ENCODE results near the gene AKR1B15. TPM values are rescaled to one million over a fixed set of nuclear protein-coding genes. Genes with fewer than 3 reads are reported as not detected.

The AKR1B15 gene
- total and polyA plus RNA-seq, 9 of the 15 experiments (the other 6 are each of a cell fraction or from before 2014, with no cell fraction given) = not detected

DNA sequence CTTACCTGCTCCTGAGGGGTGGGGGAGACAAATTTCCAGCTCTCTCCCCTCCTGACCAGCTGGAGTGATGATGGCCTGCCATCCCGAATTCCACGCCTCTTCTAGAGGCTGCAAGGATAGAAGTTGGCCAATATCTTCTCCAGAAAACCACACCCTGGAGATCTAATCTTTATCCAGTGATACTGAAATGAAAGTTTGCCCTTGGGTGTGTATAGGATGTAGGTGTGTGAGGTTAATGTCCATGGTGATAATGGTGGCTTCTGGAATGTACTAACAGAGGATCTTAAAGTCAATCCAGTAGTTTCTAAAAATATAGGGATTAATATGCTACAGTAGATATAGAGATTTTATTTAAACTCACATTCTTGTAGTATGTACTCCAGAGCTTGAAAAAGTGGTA, 22.2 kb downstream of the AKR1B15 start:
- no peak overlapping the region for H3K4me3 ChIP-seq
- WGBS (ENCODE audit: insufficient coverage, low coverage, missing lambda C conversion rate) = 0% methylated on average over 2 of the region's 2 CpGs
- H3K27ac ChIP-seq (ENCODE audit: extremely low read depth, low read depth, low read length) = no peak overlapping the region
- no peak for DNase-seq (ENCODE audit: extremely low read depth in 1 of 4, low spot score in 3 of 4)
- H3K4me1 ChIP-seq (replicated peaks in 1 of 2; ENCODE audit: control insufficient read depth in 2 of 2, insufficient read depth in 2 of 2, low read length in 2 of 2) = no peaks in the 10 kb centered on the region
- peaks cover 2% of the 10 kb centered on the region for H3K9me3 ChIP-seq (replicated peaks; ENCODE audit: control insufficient read depth, insufficient read depth, low read depth, low read length)
- no peak for FAIRE-seq
- H4K20me1 ChIP-seq (replicated peaks; ENCODE audit: control insufficient read depth, insufficient read depth, low read length) = no peaks in the 10 kb centered on the region
- ChIA-PET CTCF (ENCODE audit: low intra/inter-chr PET ratio) (no interaction called here), POLR2A (no interaction called here)
- no TSS peak for BruUV-seq (replicated peaks)
- H3K27me3 ChIP-seq (ENCODE audit: control insufficient read depth in 2 of 2, insufficient read depth in 2 of 2, low read length in 2 of 2) = peaks cover 4 to 23% of the 10 kb centered on the region in 2 experiments; a peak in 3 of 5 replicates
- intact Hi-C loops (cut with micrococcal nuclease) (no loop called here), in situ Hi-C loops (cut with MboI) (no loop called here)
- H3K79me2 ChIP-seq (ENCODE audit: control insufficient read depth, insufficient read depth, low read length) = no peaks in the 10 kb centered on the region
- no peaks in the 10 kb centered on the region for H3K9me1 ChIP-seq (ENCODE audit: control insufficient read depth, insufficient read depth, low read length)
- ATAC-seq = no peak
- TF ChIP-seq ETV1 (tag; conservative IDR thresholded peaks at IDR 0.05; ENCODE audit: low read depth) = no peak
- H3K4me2 ChIP-seq (ENCODE audit: insufficient read depth, low read length) = no peak overlapping the region
- H3K9ac ChIP-seq (ENCODE audit: insufficient read depth in 1 of 2, low read depth in 2 of 2, low read length in 2 of 2) = no peak overlapping the region
- H3K36me3 ChIP-seq (ENCODE audit: control insufficient read depth, insufficient read depth, low read length) = no peaks in the 10 kb centered on the region
- H2AFZ ChIP-seq (ENCODE audit: low read depth, low read length) = no peak overlapping the region

DNA sequence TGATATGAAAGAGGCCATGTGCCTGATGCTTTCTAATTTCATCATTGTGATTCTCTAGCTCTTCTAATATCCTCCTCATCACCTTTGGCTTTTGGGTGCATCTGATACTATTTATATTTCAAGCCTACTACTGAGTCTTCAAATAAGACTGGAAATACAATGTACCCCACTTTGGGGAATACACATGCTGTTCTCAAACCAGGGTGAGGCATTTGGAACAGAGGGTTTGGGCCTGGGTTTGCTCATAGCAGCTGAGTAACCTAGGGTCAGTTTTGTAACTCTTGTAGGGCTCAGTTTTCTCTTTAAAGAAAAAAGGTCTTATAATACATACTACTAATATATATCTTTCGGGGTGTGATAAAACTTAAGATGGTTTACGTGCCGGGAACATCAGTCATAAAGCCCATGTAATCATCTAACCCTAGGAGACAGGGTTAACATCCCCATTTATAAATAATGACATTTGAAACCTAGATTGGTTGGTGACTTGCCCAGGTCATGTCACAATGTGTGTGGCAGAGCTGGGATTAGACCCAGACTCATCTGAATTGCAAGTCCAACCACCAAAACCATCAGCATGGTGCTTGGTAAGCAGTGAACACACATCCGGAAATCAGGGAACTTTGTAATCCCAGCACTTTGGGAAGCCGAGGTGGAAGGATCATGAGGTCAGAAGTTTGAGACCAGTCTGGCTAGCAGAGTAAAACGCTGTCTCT, 23.0 kb downstream of the AKR1B15 start:
- ATAC-seq (no peak), FAIRE-seq (no peak), DNase-seq (ENCODE audit: extremely low read depth in 1 of 4, low spot score in 3 of 4) (no peak)
- Histone ChIP-seq H4K20me1 (replicated peaks; ENCODE audit: control insufficient read depth, insufficient read depth, low read length) (no peaks in the 10 kb centered on the region), H3K4me2 (ENCODE audit: insufficient read depth, low read length) (no peak overlapping the region), H3K79me2 (ENCODE audit: control insufficient read depth, insufficient read depth, low read length) (no peaks in the 10 kb centered on the region), H3K27ac (ENCODE audit: extremely low read depth, low read depth, low read length) (no peak overlapping the region), H3K4me1 (replicated peaks in 1 of 2; ENCODE audit: control insufficient read depth in 2 of 2, insufficient read depth in 2 of 2, low read length in 2 of 2) (no peaks in the 10 kb centered on the region), H2AFZ (ENCODE audit: low read depth, low read length) (no peak overlapping the region), H3K4me3 (no peak overlapping the region), H3K9me1 (ENCODE audit: control insufficient read depth, insufficient read depth, low read length) (no peaks in the 10 kb centered on the region), H3K9me3 (replicated peaks; ENCODE audit: control insufficient read depth, insufficient read depth, low read depth, low read length) (peaks cover 2% of the 10 kb centered on the region), H3K9ac (ENCODE audit: insufficient read depth in 1 of 2, low read depth in 2 of 2, low read length in 2 of 2) (no peak overlapping the region), H3K36me3 (ENCODE audit: control insufficient read depth, insufficient read depth, low read length) (no peaks in the 10 kb centered on the region), H3K27me3 (ENCODE audit: control insufficient read depth in 2 of 2, insufficient read depth in 2 of 2, low read length in 2 of 2) (peaks cover 4 to 21% of the 10 kb centered on the region in 2 experiments; a peak in 4 of 5 replicates)
- intact Hi-C loops (cut with micrococcal nuclease) (no loop called here), in situ Hi-C loops (cut with MboI) (no loop called here)
- ChIA-PET CTCF (ENCODE audit: low intra/inter-chr PET ratio) (no interaction called here), POLR2A (interaction anchor here (1.4 kb wide), 1 partner anchor 14 kb away, joined by 4 read pairs; no protein-coding TSS in a partner anchor)
- BruUV-seq (replicated peaks) = no TSS peak
- 3% methylated on average over 6 of the region's 6 CpGs for WGBS (ENCODE audit: insufficient coverage, low coverage, missing lambda C conversion rate)
- no peak for TF ChIP-seq BHLHE40 (IDR thresholded peaks at IDR 0.05; ENCODE audit: low read length)
- no peak for TF ChIP-seq NR3C1 (CRISPR knock-in tag; IDR thresholded peaks at IDR 0.05)
- no peak for TF ChIP-seq FOXP1 (CRISPR knock-in tag; IDR thresholded peaks at IDR 0.05)
- TF ChIP-seq VEZF1 (CRISPR knock-in tag; IDR thresholded peaks at IDR 0.05) = no peak
- no peak for TF ChIP-seq MAFG (tag; conservative IDR thresholded peaks at IDR 0.05)
- no peak for TF ChIP-seq ATF7 (IDR thresholded peaks at IDR 0.05)
- TF ChIP-seq PRDM10 (IDR thresholded peaks at IDR 0.05; ENCODE audit: partially characterized antibody) = no peak
- TF ChIP-seq HMG20B (CRISPR knock-in tag; IDR thresholded peaks at IDR 0.05) = no peak
- TF ChIP-seq ZNF12 (CRISPR knock-in tag; IDR thresholded peaks at IDR 0.05) = no peak
- no peak for TF ChIP-seq TARDBP (IDR thresholded peaks at IDR 0.05)

All from K562 (cell line).